HCT116 (cell line): ENCODE measurements around the gene ARL2. TPM values are rescaled to one million over a fixed set of nuclear protein-coding genes. Genes with fewer than 3 reads are reported as not detected.

ENCODE experiments used
- microRNA-seq: library from miRNA; unstranded; fragments of <30 nt; microRNA quantifications from one replicate; pipeline ENCODE4, GENCODE V29; 2016; ENCODE audit warnings: borderline number of aligned reads
- total RNA-seq: library from RNA; stranded (reverse); gene quantifications from one replicate; pipeline ENCODE4 v1.2.1, GENCODE V29; 2021; ENCODE audit not compliant: unreplicated experiment

The ARL2 gene
- total RNA-seq, 1 experiment from 2014 or later = 68.7 TPM

Small RNAs within 50 kb of the gene (microRNA-seq; reads per million reads assigned to microRNA genes)
- not detected for gene MIR6879

Other genes with a start within 250 kb of the ARL2 start
- gene SF1, start 235.6 kb upstream of the ARL2 start, total RNA-seq = 403 TPM
- 44.2 TPM for gene MAP4K2, start 210.9 kb upstream of the ARL2 start, total RNA-seq
- 62.1 TPM for gene MEN1, start 203.6 kb upstream of the ARL2 start, total RNA-seq
- gene CDC42BPG, start 169.5 kb upstream of the ARL2 start, total RNA-seq = 30.1 TPM
- gene EHD1, start 135.5 kb upstream of the ARL2 start, total RNA-seq = 48.1 TPM
- 24.7 TPM for gene ATG2A, start 97.0 kb upstream of the ARL2 start, total RNA-seq
- 10.9 TPM for gene PPP2R5B, start 89.5 kb upstream of the ARL2 start, total RNA-seq
- not detected for gene GPHA2, start 78.3 kb upstream of the ARL2 start, total RNA-seq
- gene MAJIN, start 42.1 kb upstream of the ARL2 start, total RNA-seq = not detected
- 2.1 TPM for gene BATF2, start 17.2 kb upstream of the ARL2 start, total RNA-seq
- gene SNX15, start 13.3 kb downstream of the ARL2 start, total RNA-seq = 16.8 TPM
- 36.9 TPM for gene SAC3D1, start 27.1 kb downstream of the ARL2 start, total RNA-seq
- gene NAALADL1, start 44.4 kb downstream of the ARL2 start, total RNA-seq = not detected
- 72.1 TPM for gene CDCA5, start 69.9 kb downstream of the ARL2 start, total RNA-seq
- 35.3 TPM for gene ZFPL1, start 70.1 kb downstream of the ARL2 start, total RNA-seq
- gene VPS51, start 82.1 kb downstream of the ARL2 start, total RNA-seq = 89.5 TPM
- 52.9 TPM for gene TM7SF2, start 97.7 kb downstream of the ARL2 start, total RNA-seq
- 18.8 TPM for gene ZNHIT2, start 103.5 kb downstream of the ARL2 start, total RNA-seq
- gene FAU, start 108.0 kb downstream of the ARL2 start, total RNA-seq = 1,073 TPM
- gene MRPL49, start 108.2 kb downstream of the ARL2 start, total RNA-seq = 77.5 TPM
- gene SYVN1, start 120.4 kb downstream of the ARL2 start, total RNA-seq = 45.9 TPM
- 1.2 TPM for gene SPDYC, start 156.1 kb downstream of the ARL2 start, total RNA-seq
- 279 TPM for gene CAPN1, start 167.8 kb downstream of the ARL2 start, total RNA-seq
- 20.0 TPM for gene POLA2, start 247.8 kb downstream of the ARL2 start, total RNA-seq